HepG2 (cell line): ENCODE measurements around the gene GLRB. TPM values are rescaled to one million over a fixed set of nuclear protein-coding genes. Genes with fewer than 3 reads are reported as not detected.

Experiments
- AHR ChIP-seq: IDR thresholded peaks from 2 replicates; pipeline ENCODE4 v1.6.1; 2018; ENCODE audit warnings: missing genetic modification reagents, missing compliant biosample characterization
- ATRX ChIP-seq: sonication (generic); formaldehyde crosslinking; IDR thresholded peaks from 2 replicates; pipeline ENCODE4 v1.4.0; 2020; ENCODE audit warnings: missing genetic modification reagents, borderline replicate concordance
- ELF1 ChIP-seq: sonication (generic); formaldehyde crosslinking; IDR thresholded peaks from 2 replicates; pipeline ENCODE4 v1.4.0; 2020; ENCODE audit warnings: missing genetic modification reagents
- GATAD1 ChIP-seq: IDR thresholded peaks from 2 replicates; pipeline ENCODE4 v1.6.1; 2016; ENCODE audit warnings: missing genetic modification reagents, missing compliant biosample characterization
- HDAC2 ChIP-seq: sonication (generic); formaldehyde crosslinking; IDR thresholded peaks from 2 replicates; pipeline ENCODE4 v1.4.0; 2020; ENCODE audit warnings: missing genetic modification reagents
- JUN ChIP-seq: sonication (generic); formaldehyde crosslinking; IDR thresholded peaks from 2 replicates; pipeline ENCODE4 v1.4.0; 2020; ENCODE audit warnings: mild to moderate bottlenecking, missing genetic modification reagents
- RCOR2 ChIP-seq: IDR thresholded peaks from 2 replicates; pipeline ENCODE4 v1.6.1; 2016; ENCODE audit warnings: missing biosample characterization, missing genetic modification reagents
- RELA ChIP-seq: sonication (generic); formaldehyde crosslinking; IDR thresholded peaks from 2 replicates; pipeline ENCODE4 v1.4.0; 2020; ENCODE audit warnings: missing genetic modification reagents
- SETDB1 ChIP-seq: sonication (generic); formaldehyde crosslinking; IDR thresholded peaks from 2 replicates; pipeline ENCODE4 v1.5.1; 2020; ENCODE audit warnings: missing genetic modification reagents, mild to moderate bottlenecking, borderline replicate concordance
- THAP7 ChIP-seq: sonication (generic); formaldehyde crosslinking; IDR thresholded peaks from 2 replicates; pipeline ENCODE4 v1.8.1; 2023; ENCODE audit warnings: mild to moderate bottlenecking, missing genetic modification reagents
- TRIM24 ChIP-seq: sonication (generic); formaldehyde crosslinking; IDR thresholded peaks from 2 replicates; pipeline ENCODE4 v1.8.0; 2022; ENCODE audit warnings: mild to moderate bottlenecking, missing genetic modification reagents
- WIZ ChIP-seq: sonication (generic); formaldehyde crosslinking; IDR thresholded peaks from 2 replicates; pipeline ENCODE4 v1.5.1; 2020; ENCODE audit warnings: mild to moderate bottlenecking, missing genetic modification reagents
- ZBTB20 ChIP-seq: sonication (generic); formaldehyde crosslinking; IDR thresholded peaks from 2 replicates; pipeline ENCODE4 v1.8.1; 2023; ENCODE audit warnings: missing genetic modification reagents, low read depth, mild to moderate bottlenecking, borderline replicate concordance
- ZBTB21 ChIP-seq: sonication (generic); formaldehyde crosslinking; IDR thresholded peaks from 2 replicates; pipeline ENCODE4 v1.4.0; 2020; ENCODE audit warnings: missing genetic modification reagents
- ZBTB37 ChIP-seq: sonication (generic); formaldehyde crosslinking; IDR thresholded peaks from 2 replicates; pipeline ENCODE4 v1.4.0; 2020; ENCODE audit warnings: mild to moderate bottlenecking, missing genetic modification reagents
- ZNF317 ChIP-seq: sonication (generic); formaldehyde crosslinking; IDR thresholded peaks from 2 replicates; pipeline ENCODE4 v1.5.0; 2020; ENCODE audit warnings: mild to moderate bottlenecking, missing genetic modification reagents
- ZNF446 ChIP-seq: sonication (generic); formaldehyde crosslinking; IDR thresholded peaks from 2 replicates; pipeline ENCODE4 v1.5.0; 2020; ENCODE audit warnings: mild to moderate bottlenecking, missing genetic modification reagents
- ZNF468 ChIP-seq: sonication (generic); formaldehyde crosslinking; IDR thresholded peaks from 2 replicates; pipeline ENCODE4 v1.8.0; 2022; ENCODE audit warnings: mild to moderate bottlenecking, moderate library complexity, missing genetic modification reagents
- ZNF572 ChIP-seq: sonication (generic); formaldehyde crosslinking; IDR thresholded peaks from 2 replicates; pipeline ENCODE4 v1.5.1; 2020; ENCODE audit warnings: mild to moderate bottlenecking, missing genetic modification reagents
- ZNF691 ChIP-seq: sonication (generic); formaldehyde crosslinking; IDR thresholded peaks from 2 replicates; pipeline ENCODE4 v1.4.0; 2020; ENCODE audit warnings: missing genetic modification reagents, low read depth, mild to moderate bottlenecking, borderline replicate concordance
- ZNF724P ChIP-seq: sonication (generic); formaldehyde crosslinking; IDR thresholded peaks from 2 replicates; pipeline ENCODE4 v1.8.0; 2022; ENCODE audit warnings: missing genetic modification reagents, borderline replicate concordance
- ZNF878 ChIP-seq: sonication (generic); formaldehyde crosslinking; IDR thresholded peaks from 2 replicates; pipeline ENCODE4 v1.8.1; 2023; ENCODE audit warnings: mild to moderate bottlenecking, missing genetic modification reagents, moderate library complexity
- polyA plus RNA-seq, 8 experiments: library from polyadenylated mRNA; depleted of rRNA in 3 of 8; stranded (reverse) in 7 of 8; unstranded in 1 of 8; fragments of >200 nt; fragmentation: Illumina TruSeq in 4 of 8; extraction: Trizol in 4 of 8; gene quantifications; 2 replicates each; pipeline versions ENCODE4 v1.2.1 to v1.2.3, GENCODE V29; 2011 to 2016; ENCODE audit warnings: low read depth in 4 of 8, missing spikeins in 1 of 8, mixed read lengths in 1 of 8; ENCODE audit not compliant: insufficient read depth in 1 of 8
- total RNA-seq, 5 experiments: library from RNA; depleted of rRNA; stranded (reverse); fragments of >200 nt; fragmentation: Illumina TruSeq; extraction: Trizol; gene quantifications; 2 replicates each; pipeline ENCODE4 v1.2.3, GENCODE V29; 2016; ENCODE audit warnings: low read depth in 1 of 5
- TF ChIP-seq, protein P1 (sequence below): sonication (generic); formaldehyde crosslinking; IDR thresholded peaks from 2 replicates; pipeline ENCODE4 v1.4.0; 2020; ENCODE audit warnings: missing genetic modification reagents, borderline replicate concordance

Gene GLRB
- total and polyA plus RNA-seq, 2 of the 13 experiments (the other 11 are each of a cell fraction or from before 2014, with no cell fraction given) = 0.17 to 0.24 TPM

DNA sequence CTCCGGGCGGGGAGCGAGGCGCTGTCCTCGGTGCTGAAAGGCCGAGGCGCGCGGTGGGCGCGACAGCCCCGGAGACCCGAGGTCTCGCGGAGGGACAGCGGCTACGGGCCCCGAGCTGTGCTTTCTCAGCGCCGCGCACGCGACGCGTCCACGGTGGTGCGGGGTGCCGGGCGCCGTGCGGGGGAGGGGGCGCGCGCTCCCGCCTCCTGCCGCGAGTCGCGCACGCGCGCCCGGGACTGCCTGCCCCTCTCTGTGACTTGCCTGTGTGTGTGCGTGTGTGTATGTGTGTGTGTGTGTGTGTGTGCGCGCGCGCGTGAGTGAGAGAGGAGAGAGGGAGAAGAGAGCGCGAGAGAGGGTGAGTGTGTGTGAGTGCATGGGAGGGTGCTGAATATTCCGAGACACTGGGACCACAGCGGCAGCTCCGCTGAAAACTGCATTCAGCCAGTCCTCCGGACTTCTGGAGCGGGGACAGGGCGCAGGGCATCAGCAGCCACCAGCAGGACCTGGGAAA is 144.5 kb downstream of the GLRB start, which contains the start of gene GRIA2 (continued):
- TF ChIP-seq ELF1 (no peak), ZBTB21 (CRISPR knock-in tag) (peak; percentile 36; the same call in 1 of the 2 replicates), GATAD1 (CRISPR knock-in tag) (peak; percentile 56), ZBTB20 (CRISPR knock-in tag) (peak; percentile 69; the same call in 1 of the 2 replicates), ZNF878 (no peak), ZNF691 (CRISPR knock-in tag) (0 out of 2 replicates have a peak, but pooled peaks have one; percentile 28), ZNF446 (no peak), RCOR2 (no peak), WIZ (CRISPR knock-in tag) (peak; percentile 92), RELA (CRISPR knock-in tag) (no peak), HDAC2 (CRISPR knock-in tag) (peak; percentile 68; the same call in 1 of the 2 replicates), ZBTB37 (no peak), ZNF724P (CRISPR knock-in tag) (peak; percentile 84), JUN (no peak), SETDB1 (CRISPR knock-in tag) (no peak), ATRX (no peak), ZNF317 (CRISPR knock-in tag) (no peak), ZNF572 (CRISPR knock-in tag) (no peak), THAP7 (CRISPR knock-in tag) (0 out of 2 replicates have a peak, but pooled peaks have one; percentile 42), ZNF468 (CRISPR knock-in tag) (no peak), AHR (CRISPR knock-in tag) (peak; percentile 73; the same call in 1 of the 2 replicates), TRIM24 (CRISPR knock-in tag) (no peak)
- TF ChIP-seq, protein P1, sequence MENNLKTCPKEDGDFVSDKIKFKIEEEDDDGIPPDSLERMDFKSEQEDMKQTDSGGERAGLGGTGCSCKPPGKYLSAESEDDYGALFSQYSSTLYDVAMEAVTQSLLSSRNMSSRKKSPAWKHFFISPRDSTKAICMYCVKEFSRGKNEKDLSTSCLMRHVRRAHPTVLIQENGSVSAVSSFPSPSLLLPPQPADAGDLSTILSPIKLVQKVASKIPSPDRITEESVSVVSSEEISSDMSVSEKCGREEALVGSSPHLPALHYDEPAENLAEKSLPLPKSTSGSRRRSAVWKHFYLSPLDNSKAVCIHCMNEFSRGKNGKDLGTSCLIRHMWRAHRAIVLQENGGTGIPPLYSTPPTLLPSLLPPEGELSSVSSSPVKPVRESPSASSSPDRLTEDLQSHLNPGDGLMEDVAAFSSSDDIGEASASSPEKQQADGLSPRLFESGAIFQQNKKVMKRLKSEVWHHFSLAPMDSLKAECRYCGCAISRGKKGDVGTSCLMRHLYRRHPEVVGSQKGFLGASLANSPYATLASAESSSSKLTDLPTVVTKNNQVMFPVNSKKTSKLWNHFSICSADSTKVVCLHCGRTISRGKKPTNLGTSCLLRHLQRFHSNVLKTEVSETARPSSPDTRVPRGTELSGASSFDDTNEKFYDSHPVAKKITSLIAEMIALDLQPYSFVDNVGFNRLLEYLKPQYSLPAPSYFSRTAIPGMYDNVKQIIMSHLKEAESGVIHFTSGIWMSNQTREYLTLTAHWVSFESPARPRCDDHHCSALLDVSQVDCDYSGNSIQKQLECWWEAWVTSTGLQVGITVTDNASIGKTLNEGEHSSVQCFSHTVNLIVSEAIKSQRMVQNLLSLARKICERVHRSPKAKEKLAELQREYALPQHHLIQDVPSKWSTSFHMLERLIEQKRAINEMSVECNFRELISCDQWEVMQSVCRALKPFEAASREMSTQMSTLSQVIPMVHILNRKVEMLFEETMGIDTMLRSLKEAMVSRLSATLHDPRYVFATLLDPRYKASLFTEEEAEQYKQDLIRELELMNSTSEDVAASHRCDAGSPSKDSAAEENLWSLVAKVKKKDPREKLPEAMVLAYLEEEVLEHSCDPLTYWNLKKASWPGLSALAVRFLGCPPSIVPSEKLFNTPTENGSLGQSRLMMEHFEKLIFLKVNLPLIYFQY (CRISPR knock-in tag) = no peak; the same call in 1 of the 2 replicates
